AG04449 (cell line): Measurements from ENCODE around the gene PRAME.
"Not testable (repeated sequence)": the region's sequence is repeated elsewhere in the genome, so short reads cannot be mapped to it uniquely, and the experiment has no call there.

ENCODE experiments used
- CTCF ChIA-PET: fragments of 350-600 bp; formaldehyde crosslinking; extraction: SDS; loops from one replicate; lab custom pipeline; 2021; ENCODE audit warnings: antibody characterized with exemption; lab: Yijun Ruan, JAX
- POLR2A ChIA-PET: fragments of 400-600, 350-600 bp; formaldehyde crosslinking; extraction: SDS; loops from one replicate; lab custom pipeline; 2020; ENCODE audit warnings: antibody characterized with exemption, inconsistent platforms; lab: Yijun Ruan, JAX
- DNase-seq: peaks from one replicate; pipeline ENCODE4 v3.0.0-alpha.2; 2010; ENCODE audit warnings: low read depth, low spot score
- H3K4me3 ChIP-seq: 2 replicates; pipeline ENCODE4 v1.5.1; 2011; ENCODE audit warnings: low read depth, mild to moderate bottlenecking, control low read depth, low read length
- TF ChIP-seq, protein P1 (sequence below): IDR thresholded peaks from one replicate; pipeline ENCODE4 v1.5.1; 2011; ENCODE audit warnings: mild to moderate bottlenecking, moderate library complexity, low read length, control low read depth, inconsistent platforms; ENCODE audit not compliant: insufficient read depth; ENCODE audit errors: missing control alignments

PRAME gene, protein sequence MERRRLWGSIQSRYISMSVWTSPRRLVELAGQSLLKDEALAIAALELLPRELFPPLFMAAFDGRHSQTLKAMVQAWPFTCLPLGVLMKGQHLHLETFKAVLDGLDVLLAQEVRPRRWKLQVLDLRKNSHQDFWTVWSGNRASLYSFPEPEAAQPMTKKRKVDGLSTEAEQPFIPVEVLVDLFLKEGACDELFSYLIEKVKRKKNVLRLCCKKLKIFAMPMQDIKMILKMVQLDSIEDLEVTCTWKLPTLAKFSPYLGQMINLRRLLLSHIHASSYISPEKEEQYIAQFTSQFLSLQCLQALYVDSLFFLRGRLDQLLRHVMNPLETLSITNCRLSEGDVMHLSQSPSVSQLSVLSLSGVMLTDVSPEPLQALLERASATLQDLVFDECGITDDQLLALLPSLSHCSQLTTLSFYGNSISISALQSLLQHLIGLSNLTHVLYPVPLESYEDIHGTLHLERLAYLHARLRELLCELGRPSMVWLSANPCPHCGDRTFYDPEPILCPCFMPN

DNA sequence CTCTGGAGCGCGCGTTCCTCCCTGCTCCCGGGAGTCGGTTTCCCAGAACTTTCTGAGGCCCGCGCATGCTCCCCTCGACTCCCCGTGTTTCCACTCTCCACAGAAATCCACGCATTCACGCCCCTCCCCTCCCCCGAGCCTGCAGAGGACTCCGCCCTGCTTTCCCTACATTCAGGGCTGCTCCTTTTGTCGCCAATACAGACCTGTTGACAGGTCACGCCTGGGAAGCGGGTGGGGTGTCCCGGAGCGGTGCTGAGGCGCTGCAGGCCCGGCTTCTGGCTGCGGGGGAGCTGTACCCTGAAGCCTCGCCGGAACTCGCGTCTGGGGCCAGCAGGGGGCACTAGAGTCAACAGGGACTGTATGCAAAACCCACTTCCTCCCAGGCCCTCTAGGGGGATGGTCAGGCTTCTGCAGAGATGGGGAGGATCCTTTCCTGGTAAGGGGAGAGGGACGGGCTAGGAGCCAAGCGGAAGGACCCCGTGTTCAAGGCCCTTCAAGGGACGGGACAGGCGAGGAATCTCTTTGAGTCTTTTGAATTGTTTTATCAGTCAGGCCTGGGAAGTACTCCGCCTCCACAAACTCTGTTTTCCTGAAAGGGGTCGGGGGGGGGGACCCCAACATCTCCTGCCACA is at the start of gene PRAME:
Gene PRAME (minus strand): TSS at position 294 of the 632 bp plus-strand sequence. CDS start 2,433 bp downstream, outside the sequence.
- TF ChIP-seq, protein P1, sequence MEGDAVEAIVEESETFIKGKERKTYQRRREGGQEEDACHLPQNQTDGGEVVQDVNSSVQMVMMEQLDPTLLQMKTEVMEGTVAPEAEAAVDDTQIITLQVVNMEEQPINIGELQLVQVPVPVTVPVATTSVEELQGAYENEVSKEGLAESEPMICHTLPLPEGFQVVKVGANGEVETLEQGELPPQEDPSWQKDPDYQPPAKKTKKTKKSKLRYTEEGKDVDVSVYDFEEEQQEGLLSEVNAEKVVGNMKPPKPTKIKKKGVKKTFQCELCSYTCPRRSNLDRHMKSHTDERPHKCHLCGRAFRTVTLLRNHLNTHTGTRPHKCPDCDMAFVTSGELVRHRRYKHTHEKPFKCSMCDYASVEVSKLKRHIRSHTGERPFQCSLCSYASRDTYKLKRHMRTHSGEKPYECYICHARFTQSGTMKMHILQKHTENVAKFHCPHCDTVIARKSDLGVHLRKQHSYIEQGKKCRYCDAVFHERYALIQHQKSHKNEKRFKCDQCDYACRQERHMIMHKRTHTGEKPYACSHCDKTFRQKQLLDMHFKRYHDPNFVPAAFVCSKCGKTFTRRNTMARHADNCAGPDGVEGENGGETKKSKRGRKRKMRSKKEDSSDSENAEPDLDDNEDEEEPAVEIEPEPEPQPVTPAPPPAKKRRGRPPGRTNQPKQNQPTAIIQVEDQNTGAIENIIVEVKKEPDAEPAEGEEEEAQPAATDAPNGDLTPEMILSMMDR = peak; percentile 40
- DNase-seq = no peak
- no peak within 1 kb of the TSS for H3K4me3 ChIP-seq
- ChIA-PET POLR2A (no interaction called here), CTCF (interaction anchor here (1.0 kb wide), 1 partner anchor 49 kb away, joined by 3 read pairs; no protein-coding TSS in a partner anchor)

DNA sequence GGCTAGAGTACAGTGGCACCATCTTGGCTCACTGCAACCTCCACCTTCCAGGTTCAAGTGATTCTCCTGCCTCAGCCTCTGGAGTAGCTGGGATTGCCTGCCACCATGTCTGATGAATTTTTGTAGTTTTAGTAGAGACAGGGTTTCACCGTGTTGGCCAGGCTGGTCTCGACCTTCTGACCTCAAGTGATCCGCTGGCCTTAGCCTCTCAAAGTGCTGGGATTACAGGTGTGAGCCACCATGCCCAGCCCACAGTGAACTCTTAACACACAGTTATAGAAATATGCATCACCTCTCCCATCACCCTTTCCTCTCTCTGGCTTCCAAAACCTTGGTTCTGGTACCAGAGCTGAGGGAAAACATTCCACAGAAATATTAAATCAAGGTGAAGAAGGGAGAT is 49.0 kb upstream of the PRAME start:
- DNase-seq, CTCF ChIA-PET, H3K4me3 ChIP-seq, POLR2A ChIA-PET: not testable (repeated sequence)

DNA sequence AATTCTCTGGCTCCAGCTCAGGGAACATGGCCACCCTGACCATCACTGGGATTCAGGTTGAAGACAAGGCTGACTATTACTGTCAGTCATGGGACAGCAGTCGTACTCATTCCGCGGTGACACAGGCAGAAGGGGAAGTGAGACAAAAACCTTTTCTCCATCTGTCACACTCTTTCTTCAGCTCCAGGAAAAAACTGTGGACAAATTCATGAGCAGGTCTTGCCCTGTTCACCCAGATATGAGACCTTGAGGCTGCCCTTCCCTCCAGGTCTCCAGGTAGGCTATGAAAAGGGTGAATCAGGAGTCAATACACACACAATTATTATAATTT is 46.0 kb upstream of the PRAME start:
- ChIA-PET CTCF (interaction anchor here (0.9 kb wide), 1 partner anchor 27 kb away, joined by 3 read pairs; no protein-coding TSS in a partner anchor), POLR2A (no interaction called here)
- no peak for DNase-seq
- TF ChIP-seq, protein P1 = no peak
- no peak overlapping the region for H3K4me3 ChIP-seq

DNA sequence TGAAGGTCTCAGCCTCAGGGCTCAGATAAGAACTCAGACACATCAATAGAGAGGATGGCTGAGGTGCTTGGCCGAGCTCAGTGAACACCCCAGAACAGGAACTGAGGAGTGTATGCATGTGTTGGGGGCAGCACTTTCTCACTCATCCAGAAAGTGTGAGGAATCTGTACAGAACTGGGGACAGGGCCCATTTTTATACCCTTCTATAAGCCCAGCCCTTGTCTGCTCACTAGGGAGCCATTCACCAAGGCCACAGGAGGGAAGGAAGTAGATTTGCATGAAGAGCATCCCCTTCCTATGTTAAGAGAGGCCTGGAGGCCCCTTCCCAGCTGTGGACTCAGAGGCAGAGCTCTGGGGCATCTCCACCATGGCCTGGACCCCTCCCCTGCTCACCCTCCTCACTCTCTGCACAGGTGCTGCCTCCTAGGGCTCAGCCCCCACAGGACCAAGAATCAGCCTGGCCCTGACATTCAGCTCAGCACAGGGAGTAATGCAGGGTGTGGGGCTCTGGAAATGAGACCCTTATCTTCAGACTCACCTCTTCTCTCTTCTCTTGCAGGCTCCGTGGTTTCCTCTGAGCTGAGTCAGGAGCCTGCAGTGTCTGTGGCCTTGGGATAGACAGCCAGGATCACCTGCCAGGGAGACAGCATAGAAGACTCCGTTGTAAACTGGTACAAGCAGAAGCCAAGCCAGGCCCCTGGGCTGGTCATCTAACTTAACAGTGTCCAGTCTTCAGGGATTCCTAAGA is 45.4 kb upstream of the PRAME start:
- no peak for DNase-seq
- H3K4me3 ChIP-seq = no peak overlapping the region
- POLR2A ChIA-PET = no interaction called here
- TF ChIP-seq, protein P1 = no peak
- CTCF ChIA-PET = interaction anchor here (0.9 kb wide), 1 partner anchor 26 kb away, joined by 3 read pairs; no protein-coding TSS in a partner anchor

DNA sequence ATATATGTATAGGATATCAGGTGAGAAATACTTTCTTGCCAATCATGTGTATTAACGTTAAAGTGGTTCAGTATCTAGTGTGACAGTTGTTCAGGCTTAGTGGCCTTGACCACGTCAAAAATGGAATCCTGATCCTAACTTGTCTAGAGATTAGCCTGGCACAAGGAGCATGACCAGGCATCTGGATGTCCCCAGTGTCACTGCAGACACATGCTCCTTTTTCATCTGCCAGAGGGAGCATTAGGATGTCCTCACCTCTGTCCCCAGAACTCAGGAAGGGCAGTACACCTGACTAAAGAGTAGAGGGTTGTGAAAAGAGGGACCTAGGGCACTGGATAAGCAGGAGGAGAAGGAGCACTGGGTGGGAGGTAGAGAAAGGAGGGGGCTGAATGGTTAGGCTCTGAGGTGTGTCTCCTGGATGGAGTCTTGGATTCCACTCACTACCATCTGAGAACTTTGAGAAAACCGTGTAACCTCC is 44.4 kb upstream of the PRAME start:
- H3K4me3 ChIP-seq = no peak overlapping the region
- ChIA-PET CTCF (no interaction called here), POLR2A (no interaction called here)
- no peak for DNase-seq
- TF ChIP-seq, protein P1 = no peak

DNA sequence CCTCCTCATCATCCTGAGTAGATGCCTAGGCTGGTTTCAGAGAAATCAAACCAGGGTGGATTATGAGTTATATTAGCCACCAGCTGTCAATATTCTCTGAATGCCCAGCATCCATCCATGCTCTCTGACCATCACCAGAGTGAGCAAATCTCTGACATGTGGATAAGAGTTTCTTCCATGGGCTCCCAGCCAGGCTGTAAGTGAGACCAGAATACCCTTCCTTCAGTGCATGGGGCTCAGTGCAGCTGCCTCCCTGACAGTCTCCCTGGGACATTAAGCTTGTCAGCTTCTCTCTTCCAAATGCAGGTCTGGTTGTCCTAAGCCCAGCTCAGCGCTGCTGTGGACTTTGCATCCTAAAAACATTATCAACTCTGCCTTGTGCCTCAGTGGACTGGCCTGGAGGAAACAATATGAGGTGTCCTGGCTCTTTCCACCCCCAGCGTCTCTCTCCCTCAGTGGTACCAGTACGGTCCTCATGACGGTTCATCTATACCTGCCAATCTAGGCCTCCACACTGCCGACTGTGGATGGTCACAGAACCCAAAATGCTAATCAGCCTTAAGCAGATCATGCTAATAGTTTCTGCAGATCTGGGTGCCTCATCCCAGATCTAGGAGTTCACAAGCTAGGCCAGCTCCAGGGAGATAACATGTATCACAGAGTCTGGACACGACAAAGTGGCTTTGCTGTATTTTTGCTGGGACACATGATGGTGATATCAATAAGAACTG is 41.6 kb upstream of the PRAME start:
- no peak for DNase-seq
- no peak overlapping the region for H3K4me3 ChIP-seq
- TF ChIP-seq, protein P1 = no peak
- CTCF ChIA-PET = interaction anchor here (1.2 to 7.3 kb wide), 3 partner anchors 10 to 24 kb away, joined by 3 to 46 read pairs (median 4); no protein-coding TSS in a partner anchor
- POLR2A ChIA-PET = no interaction called here
